GM06990 (cell line): ENCODE data around the gene BEAN1.

Experiments
- DNase-seq: peaks from one replicate; pipeline ENCODE4 v3.0.0-alpha.2; 2011; ENCODE audit not compliant: insufficient read length; ENCODE audit errors: extremely low read depth
- H3K27me3 ChIP-seq: replicated peaks from 2 replicates; pipeline ENCODE4 v1.6.0; 2011; ENCODE audit warnings: low read length; ENCODE audit not compliant: control insufficient read depth, insufficient read depth
- H3K36me3 ChIP-seq: 2 replicates; pipeline ENCODE4 v1.5.1; 2011; ENCODE audit warnings: low read length; ENCODE audit not compliant: control insufficient read depth, insufficient read depth
- H3K4me3 ChIP-seq: replicated peaks from 2 replicates; pipeline ENCODE4 v1.5.1; 2011; ENCODE audit warnings: low read depth, mild to moderate bottlenecking, control low read depth, low read length
- TF ChIP-seq, protein P1 (sequence below): IDR thresholded peaks from 2 replicates; pipeline ENCODE4 v1.5.1; 2011; ENCODE audit warnings: low read length, control low read depth, mild to moderate bottlenecking, inconsistent platforms; ENCODE audit not compliant: insufficient read depth, poor library complexity, severe bottlenecking

The BEAN1 gene

DNA sequence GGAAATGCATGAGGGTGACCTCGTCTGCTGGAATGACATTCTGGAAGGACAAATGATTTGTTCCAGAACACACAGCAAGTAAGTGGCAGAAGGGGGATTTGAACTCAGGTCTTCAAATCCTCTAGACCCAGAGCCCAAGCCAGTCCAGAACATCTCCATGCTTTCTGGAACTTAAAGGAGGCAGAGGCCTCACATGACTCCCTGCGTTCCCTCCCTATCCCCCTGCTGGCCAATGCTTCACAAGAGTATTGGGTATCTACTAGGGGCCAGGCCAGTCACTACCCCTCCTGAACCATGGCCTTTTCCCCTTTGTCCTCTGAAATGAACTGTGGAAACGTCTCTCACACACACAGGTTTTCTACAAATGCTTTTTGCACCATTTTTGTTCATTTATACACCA is 7.6 kb upstream of the BEAN1 start:
- no peaks in the 10 kb centered on the region for H3K27me3 ChIP-seq
- DNase-seq = no peak
- H3K36me3 ChIP-seq = no peaks in the 10 kb centered on the region
- H3K4me3 ChIP-seq = no peak overlapping the region
- TF ChIP-seq, protein P1, sequence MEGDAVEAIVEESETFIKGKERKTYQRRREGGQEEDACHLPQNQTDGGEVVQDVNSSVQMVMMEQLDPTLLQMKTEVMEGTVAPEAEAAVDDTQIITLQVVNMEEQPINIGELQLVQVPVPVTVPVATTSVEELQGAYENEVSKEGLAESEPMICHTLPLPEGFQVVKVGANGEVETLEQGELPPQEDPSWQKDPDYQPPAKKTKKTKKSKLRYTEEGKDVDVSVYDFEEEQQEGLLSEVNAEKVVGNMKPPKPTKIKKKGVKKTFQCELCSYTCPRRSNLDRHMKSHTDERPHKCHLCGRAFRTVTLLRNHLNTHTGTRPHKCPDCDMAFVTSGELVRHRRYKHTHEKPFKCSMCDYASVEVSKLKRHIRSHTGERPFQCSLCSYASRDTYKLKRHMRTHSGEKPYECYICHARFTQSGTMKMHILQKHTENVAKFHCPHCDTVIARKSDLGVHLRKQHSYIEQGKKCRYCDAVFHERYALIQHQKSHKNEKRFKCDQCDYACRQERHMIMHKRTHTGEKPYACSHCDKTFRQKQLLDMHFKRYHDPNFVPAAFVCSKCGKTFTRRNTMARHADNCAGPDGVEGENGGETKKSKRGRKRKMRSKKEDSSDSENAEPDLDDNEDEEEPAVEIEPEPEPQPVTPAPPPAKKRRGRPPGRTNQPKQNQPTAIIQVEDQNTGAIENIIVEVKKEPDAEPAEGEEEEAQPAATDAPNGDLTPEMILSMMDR = no peak

DNA sequence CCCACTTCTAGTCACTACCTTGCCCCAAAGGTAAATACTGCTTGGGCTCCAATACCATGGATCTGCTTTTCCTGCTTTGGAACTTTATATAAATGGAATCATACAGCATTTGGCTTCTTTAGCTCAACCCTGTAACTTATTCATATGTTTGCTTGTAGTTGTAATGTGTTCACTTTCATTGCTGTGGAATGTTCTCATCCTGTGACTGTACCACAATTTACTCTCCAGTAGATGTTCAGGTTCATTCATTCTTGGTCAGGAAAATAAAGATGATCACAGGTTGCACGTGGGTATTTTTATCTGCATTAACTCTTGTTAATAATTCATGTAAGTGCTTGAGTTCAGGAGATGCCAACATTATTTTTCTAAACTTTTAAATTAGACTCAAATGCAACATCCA is 6.7 kb upstream of the BEAN1 start:
- H3K27me3 ChIP-seq = no peaks in the 10 kb centered on the region; the same call in 1 of the 2 replicates
- TF ChIP-seq, protein P1 = no peak

DNA sequence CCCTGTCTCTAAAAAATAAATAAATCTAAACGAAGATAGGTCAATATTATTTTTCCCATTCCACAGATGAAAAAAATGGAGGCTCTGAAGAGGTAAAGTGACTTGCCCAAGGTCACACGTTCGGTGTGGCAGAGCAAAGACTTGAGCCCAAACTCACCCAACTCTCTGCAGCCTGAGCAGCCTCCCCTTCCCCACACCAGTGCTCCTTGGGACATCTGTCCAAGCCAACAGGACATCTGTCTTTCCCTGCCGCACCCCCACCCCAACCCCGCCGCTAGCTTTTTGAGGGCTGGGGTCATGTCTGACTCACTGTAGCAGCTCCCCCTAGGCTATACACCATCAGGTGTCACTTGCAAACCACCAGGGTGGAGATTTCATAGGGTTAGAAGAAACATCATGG is 5.2 kb upstream of the BEAN1 start:
- Histone ChIP-seq H3K36me3 (no peaks in the 10 kb centered on the region), H3K27me3 (peaks cover 1% of the 10 kb centered on the region), H3K4me3 (no peak overlapping the region)
- no peak for DNase-seq
- TF ChIP-seq, protein P1 = no peak

More for the DNA sequence above, 6.7 kb upstream of the BEAN1 start:
- H3K4me3 ChIP-seq = no peak overlapping the region
- no peak for DNase-seq
- no peaks in the 10 kb centered on the region for H3K36me3 ChIP-seq

DNA sequence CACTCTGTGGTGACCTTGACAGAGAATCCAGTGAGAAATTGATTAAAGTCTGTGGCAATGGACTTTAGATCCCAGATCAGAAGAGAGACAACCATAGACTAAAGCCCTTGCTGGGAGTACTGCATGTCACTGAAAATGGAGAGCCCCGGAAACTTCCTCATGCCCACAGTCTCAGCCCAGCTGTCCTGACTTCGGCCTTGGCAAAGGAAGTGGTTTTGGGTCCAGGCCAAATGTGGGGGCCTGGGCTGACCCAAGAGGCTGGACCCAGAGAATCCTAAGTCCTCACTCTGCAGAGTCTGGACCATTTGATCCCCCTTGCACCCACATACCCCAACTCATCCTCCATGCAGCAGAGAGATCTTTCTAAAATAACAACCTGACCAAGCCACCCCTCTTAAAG is 4.7 kb upstream of the BEAN1 start:
- H3K27me3 ChIP-seq = peaks cover 1% of the 10 kb centered on the region
- H3K36me3 ChIP-seq = no peaks in the 10 kb centered on the region
- DNase-seq = no peak
- no peak overlapping the region for H3K4me3 ChIP-seq
- TF ChIP-seq, protein P1 = no peak

DNA sequence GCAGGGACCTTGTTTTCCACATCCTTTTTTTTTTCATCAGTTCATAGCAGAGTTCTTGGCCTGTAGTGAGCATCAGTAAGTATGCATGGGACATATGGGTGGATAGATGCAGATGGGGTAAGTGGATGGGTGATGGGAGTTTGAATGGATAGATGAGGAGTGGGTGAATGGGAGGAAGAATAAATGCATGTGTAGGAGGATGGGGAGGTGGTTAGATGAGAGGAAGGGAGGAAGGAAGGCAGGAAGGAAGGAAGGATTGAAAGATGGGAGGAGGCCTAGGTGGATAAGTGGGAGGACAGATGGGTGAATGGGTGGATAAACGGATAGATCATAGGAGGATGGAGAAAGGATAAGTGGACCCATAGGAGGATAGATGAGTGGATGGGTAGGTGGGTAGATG is 3.9 kb upstream of the BEAN1 start:
- TF ChIP-seq, protein P1 = no peak
- peaks cover 7% of the 10 kb centered on the region for H3K27me3 ChIP-seq
- DNase-seq = no peak
- no peak overlapping the region for H3K4me3 ChIP-seq
- no peaks in the 10 kb centered on the region for H3K36me3 ChIP-seq

DNA sequence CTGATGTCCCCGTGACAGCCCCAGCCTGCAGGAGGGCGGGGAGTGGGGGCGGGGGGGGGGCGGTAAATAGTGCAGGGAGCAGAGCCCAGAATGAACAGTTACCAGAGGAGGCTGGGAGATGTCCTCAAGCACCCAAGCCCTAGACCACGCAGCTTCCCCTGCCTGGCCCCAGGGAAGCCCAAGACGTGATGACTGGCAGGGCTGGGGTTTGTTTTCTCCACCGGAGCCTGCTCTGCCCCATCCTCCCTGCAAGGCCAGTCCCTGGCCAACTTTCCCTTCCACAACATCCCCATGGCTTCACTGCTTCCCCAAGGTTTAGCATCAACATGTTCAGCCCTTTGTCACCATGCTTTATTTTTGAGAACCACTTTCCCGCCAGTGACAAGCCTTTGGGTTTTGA is 1.4 kb upstream of the BEAN1 start:
- DNase-seq = no peak
- no peaks in the 10 kb centered on the region for H3K36me3 ChIP-seq
- TF ChIP-seq, protein P1 = no peak
- H3K27me3 ChIP-seq = peaks cover 12% of the 10 kb centered on the region
- no peak overlapping the region for H3K4me3 ChIP-seq
